GM12865 (cell line): ENCODE results near the gene INAVA.

ENCODE experiments used
- DNase-seq: peaks from one replicate; pipeline ENCODE4 v3.0.0; 2010; ENCODE audit warnings: low read depth
- H3K4me3 ChIP-seq: 2 replicates; pipeline ENCODE4 v1.5.1; 2011; ENCODE audit warnings: mild to moderate bottlenecking, low read depth, low read length, control low read depth
- TF ChIP-seq, protein P1 (sequence below): IDR thresholded peaks from 2 replicates; pipeline ENCODE4 v1.5.1; 2011; ENCODE audit warnings: low read length, control low read depth, low read depth, inconsistent platforms; ENCODE audit not compliant: insufficient read depth; ENCODE audit errors: missing control alignments

INAVA gene, protein sequence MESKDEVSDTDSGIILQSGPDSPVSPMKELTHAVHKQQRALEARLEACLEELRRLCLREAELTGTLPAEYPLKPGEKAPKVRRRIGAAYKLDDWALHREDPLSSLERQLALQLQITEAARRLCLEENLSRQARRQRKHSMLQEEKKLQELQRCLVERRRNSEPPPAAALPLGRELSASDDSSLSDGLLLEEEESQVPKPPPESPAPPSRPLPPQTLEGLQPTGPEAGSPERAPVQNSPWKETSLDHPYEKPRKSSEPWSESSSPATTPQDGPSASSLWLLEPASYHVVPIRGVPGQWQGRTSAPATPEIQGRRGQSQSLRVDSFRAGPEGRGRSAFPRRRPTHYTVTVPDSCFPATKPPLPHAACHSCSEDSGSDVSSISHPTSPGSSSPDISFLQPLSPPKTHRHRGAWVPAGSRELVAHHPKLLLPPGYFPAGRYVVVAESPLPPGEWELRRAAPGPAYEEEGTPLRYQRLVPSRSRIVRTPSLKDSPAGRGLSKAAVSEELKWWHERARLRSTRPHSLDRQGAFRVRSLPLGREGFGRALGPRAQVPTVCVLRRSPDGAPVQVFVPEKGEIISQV

DNA sequence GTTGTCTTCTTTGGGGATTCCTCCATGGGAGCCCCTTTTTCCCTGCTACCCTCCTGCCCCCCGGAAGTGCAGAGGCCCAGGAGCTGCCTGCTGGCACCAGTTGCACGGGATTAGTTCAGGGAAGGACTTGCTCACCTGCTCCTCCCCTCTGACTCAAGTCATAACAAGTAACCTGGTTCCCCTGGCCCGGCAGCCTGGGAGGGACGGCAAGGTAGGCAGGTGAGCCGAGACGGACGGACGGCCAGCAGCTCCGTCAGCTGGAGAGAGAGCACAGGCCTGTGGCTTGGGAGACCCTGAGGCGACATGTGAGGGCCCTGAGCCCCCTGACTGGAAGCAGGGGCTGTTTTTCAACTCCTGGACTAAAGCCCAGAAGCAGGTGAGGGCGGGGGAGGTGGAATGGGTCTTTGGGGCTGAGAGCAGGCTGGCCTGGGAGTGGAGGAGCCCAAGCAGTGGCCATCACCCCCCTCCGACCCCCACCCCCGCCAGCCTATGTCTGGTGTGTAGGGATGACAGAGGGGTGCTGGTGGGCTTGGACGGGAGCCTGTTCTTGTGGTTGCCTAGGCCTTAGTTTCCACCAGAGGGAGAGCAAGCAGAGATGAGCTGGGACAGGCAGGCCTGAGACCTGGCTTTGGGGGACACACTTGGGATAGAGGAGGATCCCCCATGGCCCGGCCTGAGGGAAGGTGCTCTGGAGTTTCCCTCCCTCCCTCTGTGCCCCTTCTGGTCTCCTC, at the start of gene INAVA:
TSS of gene INAVA (plus strand) at position 189 of the 731 bp plus-strand sequence. CDS start 3,501 bp downstream, outside the sequence.
- H3K4me3 ChIP-seq = no peak within 1 kb of the TSS
- no peak for DNase-seq
- TF ChIP-seq, protein P1, sequence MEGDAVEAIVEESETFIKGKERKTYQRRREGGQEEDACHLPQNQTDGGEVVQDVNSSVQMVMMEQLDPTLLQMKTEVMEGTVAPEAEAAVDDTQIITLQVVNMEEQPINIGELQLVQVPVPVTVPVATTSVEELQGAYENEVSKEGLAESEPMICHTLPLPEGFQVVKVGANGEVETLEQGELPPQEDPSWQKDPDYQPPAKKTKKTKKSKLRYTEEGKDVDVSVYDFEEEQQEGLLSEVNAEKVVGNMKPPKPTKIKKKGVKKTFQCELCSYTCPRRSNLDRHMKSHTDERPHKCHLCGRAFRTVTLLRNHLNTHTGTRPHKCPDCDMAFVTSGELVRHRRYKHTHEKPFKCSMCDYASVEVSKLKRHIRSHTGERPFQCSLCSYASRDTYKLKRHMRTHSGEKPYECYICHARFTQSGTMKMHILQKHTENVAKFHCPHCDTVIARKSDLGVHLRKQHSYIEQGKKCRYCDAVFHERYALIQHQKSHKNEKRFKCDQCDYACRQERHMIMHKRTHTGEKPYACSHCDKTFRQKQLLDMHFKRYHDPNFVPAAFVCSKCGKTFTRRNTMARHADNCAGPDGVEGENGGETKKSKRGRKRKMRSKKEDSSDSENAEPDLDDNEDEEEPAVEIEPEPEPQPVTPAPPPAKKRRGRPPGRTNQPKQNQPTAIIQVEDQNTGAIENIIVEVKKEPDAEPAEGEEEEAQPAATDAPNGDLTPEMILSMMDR = no peak

DNA sequence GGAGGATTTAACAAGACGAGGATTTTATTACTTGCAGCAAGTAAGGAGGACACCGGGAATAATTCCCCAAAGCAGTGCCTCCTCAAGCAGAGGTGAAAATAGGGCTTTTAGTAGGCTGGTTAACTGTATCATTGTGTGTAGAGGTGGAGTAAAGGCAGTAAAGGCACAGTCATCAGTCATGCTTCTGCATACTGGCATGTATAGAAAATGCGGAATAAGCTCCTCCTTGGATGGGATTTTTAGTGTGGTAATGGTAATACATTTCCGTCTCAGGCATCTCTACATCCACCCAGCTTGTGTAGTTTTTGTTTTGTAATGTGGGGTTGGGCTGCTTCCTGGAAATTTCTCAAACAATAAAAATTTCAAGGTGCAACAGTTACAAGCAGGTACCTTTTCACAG, 49.3 kb upstream of the INAVA start:
- DNase-seq = no peak
- no peak overlapping the region for H3K4me3 ChIP-seq
- TF ChIP-seq, protein P1 = no peak

DNA sequence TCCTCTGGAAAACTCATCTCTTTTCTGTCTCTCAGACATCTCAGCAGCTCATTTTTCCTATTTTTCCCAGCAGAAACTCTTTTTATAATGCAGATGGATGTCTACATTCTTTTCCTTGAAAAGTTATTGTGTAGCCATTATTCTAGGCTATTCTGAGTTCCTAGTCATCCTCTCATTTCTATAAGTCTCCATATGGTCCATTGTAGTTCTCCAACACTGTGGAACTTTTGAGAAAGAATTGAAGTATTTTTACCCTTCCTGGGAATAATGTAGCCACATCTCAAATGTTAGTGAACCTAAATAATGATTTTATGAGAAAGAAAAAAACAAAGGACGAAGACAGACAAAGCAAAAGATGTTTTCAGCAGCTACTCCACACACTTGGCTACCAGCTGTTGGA, 48.3 kb upstream of the INAVA start:
- no peak overlapping the region for H3K4me3 ChIP-seq
- TF ChIP-seq, protein P1 = no peak
- no peak for DNase-seq

DNA sequence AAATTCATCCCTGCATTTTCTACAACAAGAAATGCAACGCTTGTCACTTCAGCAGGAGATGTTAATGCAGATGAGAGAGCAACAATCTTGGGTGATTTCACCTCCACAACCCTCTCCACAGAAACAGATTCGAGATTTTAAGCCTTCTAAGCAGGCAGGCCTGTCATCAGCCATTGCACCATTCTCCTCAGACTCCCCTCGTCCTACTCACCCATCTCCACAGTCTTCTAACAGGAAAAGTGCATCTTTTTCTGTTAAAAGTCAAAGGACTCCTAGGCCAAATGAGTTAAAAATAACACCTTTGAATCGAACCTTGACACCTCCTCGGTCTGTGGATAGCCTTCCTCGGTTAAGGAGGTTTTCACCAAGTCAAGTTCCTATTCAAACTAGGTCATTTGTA, 45.3 kb upstream of the INAVA start:
- TF ChIP-seq, protein P1 = no peak
- H3K4me3 ChIP-seq = no peak overlapping the region
- no peak for DNase-seq

DNA sequence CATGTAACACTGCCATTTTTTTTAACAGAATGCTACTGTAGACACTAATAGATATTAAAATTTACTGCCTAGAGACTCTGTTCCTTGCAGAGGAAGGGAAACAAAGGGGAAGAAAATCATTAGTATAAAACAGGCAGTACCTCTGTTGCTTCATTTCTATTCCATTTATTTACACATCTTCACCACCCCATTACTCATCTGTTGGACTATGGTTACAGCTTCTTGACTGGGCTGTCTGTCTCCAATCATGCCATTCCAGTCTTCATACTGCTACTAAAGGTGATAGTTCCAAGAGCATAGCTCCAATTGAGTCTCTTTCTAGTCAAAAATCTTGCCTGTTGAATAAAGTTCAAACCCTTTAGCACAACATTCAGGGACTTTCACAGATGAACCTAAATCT, 44.1 kb upstream of the INAVA start:
- no peak overlapping the region for H3K4me3 ChIP-seq
- TF ChIP-seq, protein P1 = no peak
- DNase-seq = no peak

DNA sequence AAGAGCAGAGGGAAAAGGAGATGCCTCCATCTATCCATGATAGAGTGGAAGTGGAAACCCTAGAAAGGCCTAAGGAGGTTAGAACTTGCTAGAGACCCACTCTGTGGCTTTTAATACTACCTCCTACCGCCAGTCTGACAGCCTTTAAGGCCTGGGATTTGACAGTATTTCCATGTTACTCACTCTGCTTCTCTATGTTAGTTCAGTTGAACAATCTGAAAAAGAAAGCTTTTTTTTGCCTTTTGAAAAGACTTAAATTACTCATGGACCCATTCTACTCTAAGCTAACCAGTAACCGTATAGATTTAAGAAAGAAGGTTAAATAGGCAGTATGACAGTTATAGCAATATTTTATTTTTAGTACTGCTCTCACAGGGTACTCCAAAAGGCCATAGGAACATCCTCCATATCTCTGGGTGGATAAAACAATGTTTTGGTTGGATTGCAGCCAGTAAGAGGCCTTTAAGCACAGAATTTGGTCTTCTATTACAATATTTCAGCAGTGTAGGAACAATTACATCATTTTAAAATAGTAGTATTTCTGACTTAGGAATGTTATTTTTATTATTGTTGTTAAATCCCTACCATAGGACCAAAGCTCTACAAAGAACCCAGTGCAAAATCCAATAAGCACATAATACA, 37.9 kb upstream of the INAVA start:
- no peak overlapping the region for H3K4me3 ChIP-seq
- TF ChIP-seq, protein P1 = no peak
- DNase-seq = no peak
